DND-41 (cell line): ENCODE results near the gene STRADA.

Experiments
- CTCF ChIP-seq: IDR thresholded peaks from 2 replicates; pipeline ENCODE4 v1.5.1; 2012; ENCODE audit warnings: borderline replicate concordance, low read length, moderate library complexity, mild to moderate bottlenecking; ENCODE audit not compliant: poor library complexity, severe bottlenecking; ENCODE audit errors: extremely low read depth
- EZH2 ChIP-seq: IDR thresholded peaks from 3 replicates; pipeline ENCODE4 v1.6.1; 2012; ENCODE audit warnings: borderline replicate concordance, low read depth, mild to moderate bottlenecking, moderate library complexity, low read length, inconsistent platforms; ENCODE audit not compliant: severe bottlenecking

- no peak for TF ChIP-seq CTCF
- TF ChIP-seq EZH2: no peak
These were observed 46.4 kb downstream of the STRADA start for GRCh38 chr17:63694950-63695773.
